Fibroblast of villous mesenchyme (primary cell): ENCODE results near the gene PXMP2. TPM values are rescaled to one million over a fixed set of nuclear protein-coding genes. Genes with fewer than 3 reads are reported as not detected.

Experiments
- DNase-seq: peaks from one replicate; pipeline ENCODE4 v3.0.0-alpha.2; 2010; ENCODE audit warnings: low read depth
- H3K4me3 ChIP-seq: 2 replicates; pipeline ENCODE4 v1.5.1; 2011; ENCODE audit warnings: low read depth, mild to moderate bottlenecking, low read length
- CTCF ChIP-seq: IDR thresholded peaks from 2 replicates; pipeline ENCODE4 v1.5.1; 2012; ENCODE audit warnings: low read depth, mild to moderate bottlenecking, low read length; ENCODE audit not compliant: insufficient read depth
- total RNA-seq: library from RNA; depleted of rRNA; stranded (reverse); fragments of >200 nt; gene quantifications from 2 replicates; pipeline ENCODE4 v1.2.3, GENCODE V29; 2012

PXMP2 gene
- total RNA-seq, 1 donor = 10.8 TPM

- TF ChIP-seq CTCF = no peak
- H3K4me3 ChIP-seq = no peak overlapping the region
- no peak for DNase-seq
These were observed 44.2 kb upstream of the PXMP2 start for GRCh38 chr12:132642846-132643835.

GRCh38 chr12:132646850-132647249 lies 40.5 kb upstream of the PXMP2 start:
- no peak for TF ChIP-seq CTCF
- DNase-seq = no peak
- no peak overlapping the region for H3K4me3 ChIP-seq

- no peak overlapping the region for H3K4me3 ChIP-seq
- TF ChIP-seq CTCF = no peak
- DNase-seq = no peak
These were observed 39.5 kb upstream of the PXMP2 start for GRCh38 chr12:132647858-132648257.

GRCh38 chr12:132648616-132649225 lies 38.7 kb upstream of the PXMP2 start:
- no peak overlapping the region for H3K4me3 ChIP-seq
- TF ChIP-seq CTCF = no peak
- no peak for DNase-seq

- no peak for TF ChIP-seq CTCF
- no peak for DNase-seq
- H3K4me3 ChIP-seq = no peak overlapping the region
These were observed 38.0 kb upstream of the PXMP2 start for GRCh38 chr12:132649226-132649945.

- DNase-seq = no peak
- no peak overlapping the region for H3K4me3 ChIP-seq
- TF ChIP-seq CTCF = no peak
These were observed 35.8 kb upstream of the PXMP2 start for GRCh38 chr12:132651444-132652100.
